Heart right ventricle (tissue), 16 donors: Measurements from ENCODE around the gene STK40. TPM values are rescaled to one million over a fixed set of nuclear protein-coding genes. Genes with fewer than 3 reads are reported as not detected.

Experiments
- ATAC-seq, 8 donors: fragments of 200-7000 bp; cut with Tn5 transposase; one replicate each; pipeline ENCODE4 v1.9.1; 2020; ENCODE audit warnings: mild to moderate bottlenecking in 8 of 8, moderate library complexity in 8 of 8, moderate number of reproducible peaks in 1 of 8
- DNase-seq, 2 donors: peaks; one replicate each; pipeline ENCODE4 v3.0.0-alpha.2; 2020
- H3K27ac ChIP-seq, 10 donors: fragments of 200-600 bp; sonication (generic) in 2 of 10; one replicate each; pipeline versions ENCODE4 v1.5.0 to v1.8.0; 2020 to 2022; ENCODE audit warnings: mild to moderate bottlenecking in 3 of 10
- H3K27me3 ChIP-seq, 7 donors: fragments of 200-600 bp; one replicate each; pipeline ENCODE4 v1.8.0; 2021 to 2022; ENCODE audit warnings: mild to moderate bottlenecking in 2 of 7
- H3K36me3 ChIP-seq, 9 donors: fragments of 200-600 bp; sonication (generic) in 1 of 9; one replicate each; pipeline versions ENCODE4 v1.5.0 to v1.8.0; 2020 to 2022; ENCODE audit warnings: mild to moderate bottlenecking in 2 of 9
- H3K4me1 ChIP-seq, 9 donors: fragments of 200-600 bp; sonication (generic) in 1 of 9; one replicate each; pipeline versions ENCODE4 v1.5.0 to v1.8.0; 2020 to 2022; ENCODE audit warnings: mild to moderate bottlenecking in 4 of 9
- H3K4me3 ChIP-seq, 10 donors: fragments of 200-600 bp; sonication (generic) in 2 of 10; one replicate each; pipeline versions ENCODE4 v1.5.0 to v1.8.0; 2020 to 2022; ENCODE audit warnings: mild to moderate bottlenecking in 7 of 10, moderate library complexity in 2 of 10
- H3K9me3 ChIP-seq, 11 donors: fragments of 200-600 bp in 10 of 11; sonication (generic) in 2 of 11; one replicate each; pipeline versions ENCODE4 v1.5.0 to v1.8.0; 2013 to 2022; ENCODE audit warnings: mild to moderate bottlenecking in 2 of 11, control low read depth in 1 of 11, moderate library complexity in 1 of 11
- CTCF ChIP-seq, 9 donors: fragments of 200-600 bp; sonication (generic) in 2 of 9; IDR thresholded peaks; one replicate each; pipeline versions ENCODE4 v1.5.0 to v1.8.0; 2021 to 2022; ENCODE audit warnings: antibody characterized with exemption in 9 of 9, mild to moderate bottlenecking in 5 of 9, moderate library complexity in 1 of 9
- WGBS, 2 donors: extraction: QIAGEN DNeasy Blood & Tissue Kit; methylation state at CpG; one replicate each; pipeline ENCODE4 v1.1.7; 2013; ENCODE audit warnings: inconsistent platforms in 1 of 2; 5-methylcytosine and 5-hydroxymethylcytosine counted together
- intact Hi-C, 10 donors: fragments of 100-400 bp; cut with DNase I; formaldehyde crosslinking; loops; one replicate each; pipeline versions ENCODE4 v1.11.1 to v1.14.2; 2022
- polyA plus RNA-seq, 2 donors: library from polyadenylated mRNA; stranded (reverse); fragments of 200-250 nt; gene quantifications; one replicate each; pipeline ENCODE4 v1.2.3, GENCODE V29; 2013
- total RNA-seq, 10 donors: library from RNA; stranded (reverse); fragmentation: NEBNext Ultra II Directional in 3 of 10; extraction: Animal tissue kit (Norgen Biotek cat#: 25700) in 3 of 10; gene quantifications; one replicate each; pipeline versions ENCODE4 v1.2.1 to v1.2.4, GENCODE V29; 2021 to 2023
- donor health status: Arrhythmogenic right ventricular cardiomyopathy.
- donor health status: ischemic (EF 13 %, LVEDD 7.1; RV severe dilation, severe dysfunction).
- donor health status: healthy with polysubstance abuse.
- donor health status: DM: no; HTN: yes; CAD: no.
- donor health status: DM: no; HTN: no; CAD: no.
- donor health status: ischemic (EF 25% LVEDD 6.9; RV normal size, moderate dysfunction).
- donor health status: ischemic (EF 25% LVEDD 5.7; RV mildly dilated, moderate dysfunction).
- donor health status: healthy.
- donor health status: DM: yes; HTN: yes; CAD: no.
- donor health status: Ischemic cardiomyopathy.
- donor health status: ischemic (EF 35%, LVEDD 5.7; RV mildly dilated, moderate dysfunction).
- donor health status: nonischemic (EF 11% LVEDD 7.7; RV severe dilation, severe dysfunction).
- donor health status: DM: yes; HTN: yes; CAD: no.
- donor health status: PGD.
- donor health status: ischemic (EF 29% LVEDD 5.4; RV normal size, mild dysfunction).
- donor health status: nonischemic (EF 23%, LVEDD 6.1; RV moderate dilation, normal function).

STK40 gene
- total and polyA plus RNA-seq, 12 donors = 15.5 to 81.6 (median 57.3) TPM

DNA sequence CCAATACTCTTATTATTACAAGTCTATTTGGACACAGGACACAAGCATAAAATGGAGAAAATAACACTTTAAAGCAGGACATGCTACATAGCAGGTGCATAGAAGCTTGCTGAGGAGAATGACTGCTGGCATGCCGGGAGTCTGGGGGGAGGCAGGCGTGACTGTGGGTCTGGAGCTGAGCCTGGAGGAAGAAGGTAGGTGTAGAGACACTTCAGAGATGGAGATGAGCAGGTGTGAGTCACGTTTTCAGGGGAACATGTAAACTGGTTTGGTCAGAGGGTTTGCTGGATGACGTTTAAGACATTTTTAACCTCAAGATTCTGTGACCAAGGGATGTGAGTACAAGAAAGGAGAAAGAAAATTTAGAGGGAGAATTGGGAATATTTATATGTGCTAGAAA, 40.1 kb upstream of the STK40 start:
- no peak for DNase-seq
- no peak overlapping the region for H3K4me3 ChIP-seq
- no peak overlapping the region for H3K27ac ChIP-seq
- no peaks in the 10 kb centered on the region for H3K9me3 ChIP-seq
- no peaks in the 10 kb centered on the region for H3K27me3 ChIP-seq
- peaks cover 0 to 4% (median 0%) of the 10 kb centered on the region in 9 donors for H3K4me1 ChIP-seq
- no peak for TF ChIP-seq CTCF (IDR thresholded peaks at IDR 0.05)
- intact Hi-C loops = loop anchor here in 3 of 10 donors (10.0 kb wide), 3 partner anchors 281 to 331 kb away; partner anchors contain the start of gene TRAPPC3 (in 1 of the 3)
- no peak for ATAC-seq
- whole genome bisulfite sequencing, 2 donors = 81 to 84% methylated on average over 4 of the region's 4 CpGs
- peaks cover 0 to 55% (median 10%) of the 10 kb centered on the region in 9 donors for H3K36me3 ChIP-seq

DNA sequence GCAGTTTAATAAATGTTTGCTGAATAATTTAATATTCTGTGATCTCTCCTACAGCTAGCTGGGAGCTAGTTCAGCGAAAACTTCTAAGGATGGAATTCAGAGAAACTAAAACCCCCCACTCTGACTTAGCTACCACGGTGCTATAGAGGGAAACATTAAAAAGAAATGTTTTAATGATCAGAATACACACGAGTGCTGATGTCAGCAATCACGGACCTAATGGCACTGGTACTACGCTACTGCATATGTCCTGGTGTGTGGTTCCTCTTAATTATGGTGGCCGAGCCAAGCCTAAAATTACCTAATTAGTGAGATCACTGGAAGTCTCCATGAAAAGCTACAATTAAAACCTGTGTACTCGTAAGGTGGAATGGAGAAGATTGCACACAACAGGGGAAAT, 35.9 kb upstream of the STK40 start:
- no peak for TF ChIP-seq CTCF (IDR thresholded peaks at IDR 0.05)
- DNase-seq (no peak), ATAC-seq (no peak)
- Histone ChIP-seq H3K9me3 (no peaks in the 10 kb centered on the region), H3K36me3 (peaks cover 0 to 49% (median 4%) of the 10 kb centered on the region in 9 donors), H3K4me1 (peaks cover 4 to 18% (median 13%) of the 10 kb centered on the region in 9 donors), H3K27me3 (no peaks in the 10 kb centered on the region), H3K4me3 (no peak overlapping the region), H3K27ac (no peak overlapping the region)
- intact Hi-C loops = loop anchor here (1.0 to 10.0 kb wide), 8 partner anchors 79 to 327 kb away; partner anchors contain the start of gene TRAPPC3 (in 1 of the 10)
- 81 to 92% methylated on average over 7 of the region's 7 CpGs for WGBS, 2 donors

DNA sequence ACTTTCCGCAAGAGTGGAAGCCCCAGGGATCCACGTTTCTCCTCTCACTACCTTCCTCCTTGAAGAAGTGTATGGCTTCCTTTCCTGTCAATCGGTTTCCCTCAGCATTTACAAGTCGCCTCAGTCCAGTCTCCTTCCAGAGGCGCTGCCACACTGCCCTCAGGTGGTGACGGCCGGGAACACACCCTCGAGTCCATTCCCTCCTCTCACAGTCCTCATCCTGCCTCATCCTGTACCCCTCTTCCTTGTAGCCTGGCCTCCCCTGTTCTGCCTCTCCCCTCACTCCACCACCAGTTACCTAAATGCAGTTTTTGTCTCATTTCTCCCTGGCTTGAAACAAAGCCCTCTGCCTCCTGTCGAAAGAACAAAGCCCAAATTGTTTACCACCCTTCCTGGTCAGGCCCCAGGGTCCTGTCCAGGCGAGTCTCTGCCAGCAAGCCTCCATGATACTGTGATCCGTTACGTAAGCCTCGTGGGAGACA, 35.2 kb upstream of the STK40 start:
- 12 to 17% methylated on average over 13 of the region's 13 CpGs for WGBS, 2 donors
- ATAC-seq = peak; percentile 89 to 98 (median 94)
- Histone ChIP-seq H3K4me1 (peaks cover 4 to 18% (median 13%) of the 10 kb centered on the region in 9 donors), H3K27ac (peak overlapping the region in 2 of 10 donors; percentile 8 to 60), H3K4me3 (no peak overlapping the region), H3K27me3 (no peaks in the 10 kb centered on the region), H3K9me3 (no peaks in the 10 kb centered on the region), H3K36me3 (peaks cover 0 to 49% (median 4%) of the 10 kb centered on the region in 9 donors)
- peak; percentile 90 to 97 (median 95) for TF ChIP-seq CTCF (IDR thresholded peaks at IDR 0.05)
- DNase-seq = peak; percentile 90 to 91
- intact Hi-C loops = loop anchor here (1.0 to 10.0 kb wide), 10 partner anchors 78 to 326 kb away; partner anchors contain the start of gene TRAPPC3 (in 1 of the 10)

DNA sequence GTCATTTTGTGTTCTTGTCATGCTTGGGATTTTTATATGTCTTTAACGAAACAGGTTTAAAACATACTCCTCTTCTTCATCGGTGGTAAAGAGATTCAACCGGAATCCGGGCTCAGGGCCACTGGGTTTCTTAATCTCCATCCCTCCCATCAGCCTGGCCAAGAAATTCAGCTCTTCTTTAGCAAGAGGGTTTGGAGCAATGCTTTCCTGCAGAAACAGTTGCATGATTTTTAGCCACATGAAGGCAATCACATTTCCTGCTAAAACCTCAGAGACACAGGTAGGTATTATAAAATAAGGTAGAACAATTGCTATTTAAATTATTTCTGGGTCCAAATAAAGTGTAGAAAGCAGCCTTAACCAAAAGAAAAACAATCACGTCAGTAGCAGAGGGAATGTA, 34.7 kb upstream of the STK40 start:
- no peak for TF ChIP-seq CTCF (IDR thresholded peaks at IDR 0.05)
- Histone ChIP-seq H3K27ac (peak overlapping the region in 2 of 10 donors; percentile 8 to 60), H3K4me3 (no peak overlapping the region), H3K27me3 (no peaks in the 10 kb centered on the region), H3K9me3 (no peaks in the 10 kb centered on the region), H3K36me3 (peaks cover 0 to 48% (median 4%) of the 10 kb centered on the region in 9 donors), H3K4me1 (peaks cover 4 to 18% (median 13%) of the 10 kb centered on the region in 9 donors)
- intact Hi-C loops = loop anchor here (1.0 to 10.0 kb wide), 9 partner anchors 78 to 326 kb away; partner anchors contain the start of gene TRAPPC3 (in 1 of the 10)
- 29 to 40% methylated on average over 5 of the region's 5 CpGs for WGBS, 2 donors
- peak in 2 of 8 donors; percentile 36 to 64 for ATAC-seq
- no peak for DNase-seq
